NCI-H82 treated with DMSO at 0.1 percent for 48 hours (cell line): ENCODE results near the gene ZNF695.
"Not testable (repeated sequence)": the region's sequence is repeated elsewhere in the genome, so short reads cannot be mapped to it uniquely, and the experiment has no call there.

Experiments used
- DNase-seq: peaks from one replicate; lab custom pipeline; 2025; ENCODE audit not compliant: unreplicated experiment; lab: John Stamatoyannopoulos, UW

ZNF695 gene

DNA sequence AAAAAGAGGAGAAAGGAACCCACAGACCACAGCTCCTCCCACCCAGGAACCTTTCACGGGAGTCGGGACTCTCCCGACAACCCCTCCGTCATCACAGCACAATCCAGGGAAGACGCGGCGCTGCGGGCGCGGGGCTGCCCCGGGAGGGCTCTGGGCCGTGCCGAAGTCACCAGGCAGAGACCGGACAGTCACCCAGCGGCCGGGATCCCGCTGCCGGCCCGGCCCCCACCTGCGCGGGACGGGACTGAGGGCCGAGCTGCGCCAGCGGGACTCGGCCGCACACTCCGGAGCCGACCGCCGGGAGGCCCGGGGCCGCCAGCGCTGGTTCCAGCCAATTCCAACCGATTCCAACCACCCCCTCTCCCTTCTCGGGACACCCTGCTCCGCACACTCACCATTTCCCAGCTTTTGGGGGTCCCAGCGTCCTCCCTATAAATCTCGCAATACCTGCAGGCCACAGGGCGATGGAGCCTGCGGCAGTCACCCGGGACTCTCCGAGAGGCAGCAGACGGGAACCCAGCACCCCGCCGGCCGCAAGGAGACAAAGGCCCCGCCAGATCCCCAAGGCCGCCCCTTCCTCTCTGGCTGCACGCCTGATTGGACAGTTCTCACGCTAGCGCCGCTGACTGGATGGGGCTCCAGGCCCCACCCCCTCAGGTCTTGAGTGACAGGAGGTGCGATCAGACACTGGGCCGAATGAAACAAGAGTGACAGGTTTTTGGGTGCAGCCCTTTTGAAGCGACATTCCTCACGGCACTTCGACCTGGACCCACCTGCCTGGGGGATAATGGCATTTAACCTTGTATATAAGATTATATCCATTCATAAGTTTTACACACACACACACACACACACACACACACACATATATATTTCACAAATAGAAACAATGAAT is at the start of gene ZNF695:
ZNF695 (minus strand) TSS at position 547 of the 895 bp plus-strand sequence; CDS start at position 398, 149 bp downstream.
- DNase-seq, result peak; percentile 98

DNA sequence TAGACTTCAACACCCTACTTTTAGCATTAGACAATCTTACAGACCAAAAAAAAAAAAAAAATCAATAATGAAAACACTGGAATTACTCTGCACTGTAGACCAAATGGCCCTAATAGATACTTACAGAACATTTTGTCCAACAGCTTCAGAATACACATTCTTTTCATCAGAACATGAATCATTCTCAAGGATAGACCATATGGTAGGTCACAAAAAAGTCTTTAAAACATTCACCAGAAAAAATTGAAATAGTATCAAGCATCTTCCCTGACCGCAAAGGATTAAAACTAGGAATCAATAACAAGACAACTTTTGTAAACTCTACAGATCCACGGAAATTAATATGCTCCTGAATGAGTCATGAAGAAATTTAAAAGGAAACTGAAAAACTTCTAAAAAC is 48.2 kb upstream of the ZNF695 start:
- no peak for DNase-seq

DNA sequence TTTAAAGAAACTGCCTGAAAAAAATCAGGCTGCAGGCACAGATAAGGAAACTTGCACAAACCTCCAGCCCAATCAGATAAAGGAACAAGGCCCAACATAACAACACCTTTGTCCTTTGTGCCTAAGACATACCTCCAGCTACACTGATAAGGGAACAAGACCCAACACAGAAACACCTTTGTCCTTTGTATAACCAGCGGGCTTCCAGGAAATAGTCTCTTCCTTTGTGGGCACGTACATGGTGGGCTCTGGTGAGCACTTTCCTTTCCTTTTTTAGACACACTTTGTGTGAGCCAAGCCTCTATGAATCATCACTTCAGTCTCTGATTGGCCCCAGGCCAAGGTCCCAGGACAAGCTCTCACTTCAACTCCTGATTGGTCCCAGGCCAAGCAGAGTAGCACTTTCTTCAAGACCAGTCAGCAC is 47.1 kb upstream of the ZNF695 start:
- no peak for DNase-seq

DNA sequence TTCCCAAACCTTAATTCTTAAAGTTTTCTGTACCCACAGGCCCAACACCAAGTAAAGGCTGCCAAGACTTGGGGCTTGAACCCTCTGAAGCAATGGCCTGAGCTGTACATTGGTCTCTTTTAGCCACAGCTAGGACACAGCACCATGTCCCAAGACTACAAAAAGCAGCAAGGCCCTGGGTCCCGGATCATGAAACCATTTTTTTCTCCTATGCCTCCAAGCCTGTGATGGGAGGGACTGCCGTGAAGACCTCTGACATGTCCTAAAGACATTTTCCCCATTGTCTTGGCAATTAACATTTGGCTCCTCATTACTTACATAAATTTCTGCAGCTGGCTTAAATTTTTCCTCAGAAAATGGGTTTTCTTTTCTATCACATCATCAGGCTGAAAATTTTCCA is 39.8 kb upstream of the ZNF695 start:
- DNase-seq, result no peak

DNA sequence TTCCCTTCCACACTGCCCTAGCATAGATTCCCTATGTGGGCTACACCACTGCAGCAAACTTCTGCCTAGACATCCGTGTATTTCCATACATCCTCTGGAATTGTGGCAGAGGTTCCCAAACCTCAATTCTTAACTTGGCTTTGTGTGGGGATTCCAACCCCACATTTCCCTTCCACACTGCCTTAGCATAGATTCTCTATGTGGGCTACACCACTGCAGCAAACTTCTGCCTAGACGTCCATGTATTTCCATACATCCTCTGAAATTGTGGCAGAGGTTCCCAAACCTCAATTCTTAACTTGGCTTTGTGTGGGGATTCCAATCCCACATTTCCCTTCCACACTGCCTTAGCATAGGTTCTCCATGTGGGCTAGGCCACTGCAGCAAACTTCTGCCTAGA is 39.4 kb upstream of the ZNF695 start:
- DNase-seq, result no peak

DNA sequence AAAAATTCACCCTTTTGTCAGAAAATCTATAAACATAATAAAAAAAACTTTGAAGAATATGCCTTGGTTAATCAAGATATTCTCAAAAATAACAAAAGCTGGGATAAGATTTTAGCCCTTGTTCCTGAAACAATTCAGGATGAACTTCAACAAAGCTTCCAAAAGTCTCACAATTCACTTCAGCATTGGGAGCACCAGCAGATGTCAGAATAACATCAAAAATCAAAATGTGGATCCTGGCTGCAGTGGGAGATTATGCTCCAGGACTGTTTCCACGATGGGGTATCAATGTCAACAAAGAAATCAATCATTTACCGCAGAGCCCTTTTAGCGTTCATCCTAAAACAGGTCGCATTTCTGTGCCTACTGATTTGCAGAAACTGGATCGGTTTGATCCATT is 35.5 kb upstream of the ZNF695 start:
- DNase-seq, result no peak

DNA sequence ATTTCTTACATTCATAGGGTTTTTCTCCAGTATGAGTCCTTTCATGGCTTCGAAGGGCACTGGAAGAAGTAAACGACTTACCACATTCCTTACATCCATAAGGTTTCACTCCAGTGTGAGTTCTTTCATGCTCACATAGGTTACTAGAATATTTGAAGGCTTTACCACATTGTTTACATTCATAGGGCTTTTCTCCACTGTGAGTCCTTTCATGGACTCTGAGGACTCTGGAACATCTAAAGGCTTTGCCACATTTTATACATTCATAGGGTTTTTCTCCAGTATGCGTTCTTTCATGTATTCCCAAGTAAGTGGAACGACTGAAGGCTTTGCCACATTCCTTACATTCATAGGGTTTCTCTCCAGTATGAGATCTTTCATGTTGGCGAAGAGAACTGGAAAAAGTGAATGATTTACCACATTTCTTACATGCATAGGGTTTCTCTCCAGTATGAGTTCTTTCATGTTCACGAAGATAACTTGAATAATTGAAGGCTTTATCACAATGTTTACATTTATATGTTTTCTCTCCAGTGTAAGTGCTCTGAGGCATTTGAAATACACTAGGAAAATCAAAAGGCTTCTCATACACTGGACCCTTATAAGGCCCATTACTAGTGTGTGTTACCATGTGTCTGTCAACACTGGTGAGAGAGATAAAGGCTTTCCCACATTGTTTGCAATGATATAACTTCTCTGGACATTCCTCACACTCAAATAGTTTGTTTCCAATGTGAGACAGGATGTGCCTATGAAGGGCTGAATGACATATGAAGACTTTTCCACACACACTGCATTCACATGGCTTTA is 29.9 kb upstream of the ZNF695 start:
- DNase-seq, result no peak

DNA sequence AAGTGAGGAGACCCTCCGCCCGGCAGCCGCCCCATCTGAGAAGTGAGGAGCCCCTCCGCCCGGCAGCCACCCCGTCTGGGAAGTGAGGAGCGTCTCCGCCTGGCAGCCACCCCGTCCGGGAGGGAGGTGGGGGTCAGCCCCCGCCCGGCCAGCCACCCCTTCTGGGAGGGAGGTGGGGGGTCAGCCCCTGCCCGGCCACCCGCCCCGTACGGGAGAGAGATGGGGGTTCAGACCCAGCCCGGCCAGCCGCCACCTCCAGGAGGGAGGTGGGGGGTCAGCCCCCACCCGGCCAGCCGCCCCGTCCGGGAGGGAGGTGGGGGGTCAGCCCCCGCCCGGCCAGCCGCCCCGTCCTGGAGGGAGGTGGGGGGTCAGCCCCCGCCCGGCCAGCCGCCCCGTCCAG is 24.4 kb upstream of the ZNF695 start:
- DNase-seq, result not testable (repeated sequence)

DNA sequence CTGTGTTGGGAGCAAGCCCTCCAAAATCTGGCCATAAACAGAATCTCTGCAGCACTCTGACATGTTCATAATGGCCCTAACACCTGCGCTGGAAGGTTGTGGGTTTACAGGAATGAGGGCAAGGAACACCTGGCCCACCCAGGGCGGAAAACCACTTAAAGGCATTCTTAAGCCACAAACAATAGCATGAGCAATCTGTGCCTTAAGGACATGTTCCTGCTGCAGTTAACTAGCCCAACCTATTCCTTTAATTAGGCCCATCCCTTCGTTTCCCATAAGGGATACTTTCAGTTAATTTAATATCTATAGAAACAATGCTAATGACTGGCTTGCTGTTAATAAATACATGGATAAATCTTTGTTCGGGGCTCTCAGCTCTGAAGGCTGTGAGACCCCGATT is 16.8 kb upstream of the ZNF695 start:
- not testable (repeated sequence) for DNase-seq

DNA sequence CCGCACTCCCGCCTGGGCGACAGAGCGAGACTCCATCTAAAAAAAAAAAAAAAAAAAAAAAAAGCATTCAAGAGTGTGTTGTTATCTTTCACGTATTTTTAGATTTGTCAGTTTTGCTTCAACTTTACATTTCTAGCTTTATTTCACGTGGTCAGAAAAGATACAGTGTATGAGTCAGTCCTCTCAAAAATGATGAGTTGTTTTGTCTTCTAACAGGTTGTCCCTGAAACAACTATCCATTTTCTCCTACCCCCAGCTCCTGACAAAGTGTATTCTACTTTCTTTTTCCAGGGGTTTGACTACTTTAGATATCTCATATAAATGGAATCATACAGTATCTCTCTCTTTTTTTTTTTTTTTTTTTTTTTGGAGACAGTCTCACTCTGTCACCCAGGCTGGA is 5.5 kb upstream of the ZNF695 start:
- no peak for DNase-seq

DNA sequence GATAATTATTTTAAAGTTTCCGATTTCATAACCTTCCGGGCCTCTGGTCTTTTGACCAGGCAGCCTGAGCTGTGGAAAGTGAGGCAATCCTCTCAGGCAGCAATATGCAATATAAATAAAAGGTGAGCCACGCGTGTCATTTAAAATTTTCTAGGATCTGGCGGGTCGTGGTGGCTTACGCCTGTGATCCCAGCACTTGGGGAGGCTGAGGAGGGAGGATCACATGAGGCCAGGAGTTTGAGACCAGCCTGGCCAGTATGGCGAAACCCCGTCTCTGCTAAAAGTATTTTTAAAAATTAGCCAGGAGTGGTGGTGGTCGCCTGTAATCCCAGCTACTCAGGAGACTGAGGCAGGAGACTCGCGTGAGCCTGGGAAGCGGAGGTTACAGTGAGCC is 546 bp upstream of the ZNF695 start:
- DNase-seq, result no peak

DNA sequence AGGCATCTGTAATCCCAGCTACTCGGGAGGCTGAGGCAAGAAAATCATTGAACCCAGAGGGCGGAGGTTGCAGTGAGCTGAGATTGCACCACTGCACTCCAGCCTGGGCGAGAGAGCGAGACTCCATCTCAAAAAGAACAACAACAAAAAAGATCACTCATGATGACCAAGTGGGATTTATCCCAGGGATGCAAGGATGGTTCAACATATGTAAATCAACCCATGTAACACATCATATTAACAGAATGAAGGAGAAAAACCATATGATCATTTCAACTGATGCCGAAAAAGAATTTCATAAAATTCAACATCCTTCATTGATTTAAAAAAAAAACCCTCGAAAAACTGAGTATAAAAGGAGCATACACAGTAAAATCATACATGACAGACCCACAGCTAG is 3.8 kb downstream of the ZNF695 start:
- not testable (repeated sequence) for DNase-seq

DNA sequence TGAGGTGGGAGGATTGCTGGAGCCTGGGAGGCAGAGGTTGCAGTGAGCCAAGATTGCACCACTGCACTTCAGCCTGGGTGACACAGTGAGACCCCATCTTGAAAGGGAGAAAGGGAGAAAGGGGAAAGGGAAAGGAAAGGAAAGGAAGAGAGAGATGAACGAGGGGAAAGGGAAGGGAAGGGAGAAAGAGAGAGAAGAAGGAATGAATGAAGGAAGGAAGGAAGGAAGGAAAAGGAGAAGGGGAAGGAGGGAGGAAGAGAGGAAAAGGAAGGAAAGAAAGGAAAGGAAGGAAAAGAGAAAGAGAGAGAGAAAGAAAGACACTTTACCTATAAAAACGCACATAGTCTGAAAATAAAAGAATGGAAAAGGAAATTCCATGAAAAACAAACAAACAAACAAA is 18.0 kb downstream of the ZNF695 start:
- DNase-seq, result no peak

DNA sequence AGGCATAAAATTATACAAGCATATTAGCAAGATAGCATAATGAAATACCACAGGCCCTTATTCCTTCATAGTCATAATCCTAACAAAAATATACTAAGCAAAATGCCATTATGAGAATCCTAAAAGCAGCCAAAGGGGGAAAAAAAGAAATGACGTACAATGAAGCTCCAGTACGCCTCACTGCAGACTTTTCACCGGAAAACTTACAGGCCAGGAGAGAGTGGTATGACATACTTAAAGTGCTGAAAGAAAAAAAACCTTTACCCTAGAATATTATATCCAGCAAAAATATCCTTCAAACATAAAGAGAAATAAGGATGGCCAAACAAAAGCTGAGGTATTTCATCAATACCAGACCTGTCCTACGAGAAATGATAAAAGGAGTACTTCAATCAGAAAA is 19.5 kb downstream of the ZNF695 start:
- no peak for DNase-seq

DNA sequence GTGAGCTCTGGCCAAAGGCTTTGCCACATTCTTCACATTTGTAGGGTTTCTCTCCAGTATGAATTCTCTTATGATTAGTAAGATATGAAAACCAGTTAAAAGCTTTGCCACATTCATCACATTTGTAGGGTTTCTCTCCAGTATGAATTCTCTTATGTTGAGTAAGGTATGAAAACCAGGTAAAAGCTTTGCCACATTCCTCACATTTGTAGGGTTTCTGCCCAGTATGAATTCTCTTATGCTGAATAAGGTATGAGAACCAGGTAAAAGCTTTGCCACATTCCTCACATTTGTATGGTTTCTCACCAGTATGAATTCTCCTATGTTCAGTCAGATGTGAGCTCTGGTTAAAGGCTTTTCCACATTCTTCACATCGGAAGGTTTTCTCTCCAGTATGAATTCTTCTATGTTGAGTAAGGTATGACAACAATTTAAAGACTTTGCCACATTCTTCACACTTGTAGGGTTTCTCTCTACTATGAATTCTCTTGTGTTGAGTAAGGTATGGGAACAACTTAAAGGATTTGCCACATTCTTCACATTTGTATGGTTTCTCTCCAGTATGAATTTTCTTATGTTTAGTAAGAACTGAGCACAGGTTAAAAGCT is 20.7 kb downstream of the ZNF695 start:
- no peak for DNase-seq

DNA sequence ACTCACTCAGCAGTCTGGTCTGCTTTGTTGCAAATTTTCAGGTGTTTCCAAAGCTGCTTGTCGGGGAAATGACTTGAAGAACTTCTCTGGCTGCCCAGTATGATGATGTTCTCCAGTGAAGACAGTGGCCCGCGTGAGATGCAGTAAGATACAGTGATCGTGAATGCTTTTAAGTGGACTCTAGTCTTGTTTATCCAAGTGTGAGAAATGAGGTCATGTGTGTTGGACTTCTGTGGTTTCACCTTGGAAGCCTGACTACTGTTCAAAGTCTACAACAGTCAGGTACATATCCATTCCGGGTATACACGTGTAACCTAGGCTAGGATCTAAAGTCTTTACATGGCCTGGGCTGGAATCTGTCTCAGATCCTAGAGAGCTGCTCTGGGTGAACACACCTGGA is 29.1 kb downstream of the ZNF695 start:
- no peak for DNase-seq

DNA sequence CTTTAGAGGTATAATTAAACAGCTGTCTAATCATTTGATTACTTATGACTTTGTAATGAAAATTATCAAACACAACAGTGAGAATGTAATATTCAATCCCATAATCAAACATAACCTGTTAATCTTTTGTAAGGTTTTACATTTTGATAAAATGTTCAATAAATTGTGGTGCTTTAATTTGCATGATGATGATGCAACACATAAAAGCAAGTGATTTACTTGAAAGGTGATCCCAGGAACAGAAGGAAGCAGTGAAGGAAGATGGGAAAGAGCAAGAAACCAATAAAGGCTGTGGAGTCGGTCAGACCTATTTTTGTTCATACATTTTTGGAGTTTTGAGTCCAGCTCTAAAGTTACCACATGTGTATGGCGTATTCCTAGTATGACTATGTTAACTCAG is 29.6 kb downstream of the ZNF695 start:
- no peak for DNase-seq

DNA sequence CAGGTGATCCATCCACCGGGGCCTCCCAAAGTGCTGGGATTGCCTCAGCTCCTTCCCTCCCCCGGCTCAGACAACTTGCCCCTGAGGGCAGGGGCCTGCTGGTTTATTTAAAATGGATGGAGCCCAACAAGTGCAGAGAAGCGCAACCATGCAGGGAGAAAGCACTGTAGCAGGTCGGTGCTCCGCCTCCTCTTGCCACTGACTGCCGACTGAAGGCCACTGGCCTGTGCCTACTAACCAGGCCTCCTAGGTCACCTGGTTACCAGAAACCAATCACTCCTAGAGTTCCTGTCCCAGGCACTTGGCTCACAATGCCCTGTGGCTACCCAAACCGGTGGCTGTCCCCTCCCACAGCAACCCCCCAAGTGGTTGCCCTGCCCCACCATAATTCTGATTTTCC is 35.9 kb downstream of the ZNF695 start:
- DNase-seq, result no peak

DNA sequence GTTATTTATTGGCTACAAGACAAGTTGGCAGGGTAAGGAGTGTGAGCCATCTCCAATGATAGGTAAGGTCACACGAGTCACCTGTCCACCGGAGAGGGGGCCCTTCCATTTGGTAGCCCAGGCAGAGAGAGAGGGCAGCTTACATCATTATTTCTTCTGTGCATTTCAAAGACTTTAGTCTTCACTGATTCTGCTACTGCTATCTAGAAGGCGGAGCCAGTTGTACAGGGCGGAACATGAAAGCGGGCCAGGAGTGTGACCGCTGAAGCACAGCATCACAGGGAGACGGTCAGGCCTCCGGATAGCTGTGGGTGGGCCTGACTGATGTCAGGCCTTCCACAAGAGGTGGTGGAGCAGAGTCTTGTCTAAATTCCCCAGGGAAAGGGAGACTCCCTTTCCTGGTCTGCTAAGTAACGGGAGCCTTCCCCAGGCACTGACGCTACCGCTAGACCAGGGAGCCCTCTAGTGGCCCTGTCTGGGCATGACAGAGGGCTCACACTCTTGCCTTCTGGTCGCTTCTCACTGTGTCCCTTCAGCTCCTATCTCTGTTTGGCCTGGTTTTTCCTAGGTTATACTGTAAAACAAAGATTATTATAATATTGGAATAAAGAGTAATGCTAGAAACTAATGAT is 36.7 kb downstream of the ZNF695 start:
- DNase-seq, result no peak

DNA sequence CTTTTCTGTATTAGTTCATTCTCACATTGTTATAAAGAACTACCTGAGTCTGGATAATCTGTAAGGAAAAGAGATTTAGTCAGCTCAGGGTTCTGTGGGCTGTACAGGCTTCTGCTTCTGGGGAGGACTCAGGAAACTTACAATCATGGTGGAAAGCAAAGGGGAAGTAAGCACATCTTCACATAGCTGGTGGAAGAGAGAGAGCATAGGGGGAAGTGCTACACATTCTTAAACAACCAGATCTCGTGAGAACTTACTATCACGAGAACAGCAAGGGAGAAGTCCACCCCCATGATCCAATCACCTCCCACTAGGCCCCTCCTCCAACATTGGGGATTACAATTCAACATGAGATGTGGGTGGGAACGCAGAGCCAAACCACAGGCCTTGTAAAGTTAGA is 38.2 kb downstream of the ZNF695 start:
- no peak for DNase-seq

DNA sequence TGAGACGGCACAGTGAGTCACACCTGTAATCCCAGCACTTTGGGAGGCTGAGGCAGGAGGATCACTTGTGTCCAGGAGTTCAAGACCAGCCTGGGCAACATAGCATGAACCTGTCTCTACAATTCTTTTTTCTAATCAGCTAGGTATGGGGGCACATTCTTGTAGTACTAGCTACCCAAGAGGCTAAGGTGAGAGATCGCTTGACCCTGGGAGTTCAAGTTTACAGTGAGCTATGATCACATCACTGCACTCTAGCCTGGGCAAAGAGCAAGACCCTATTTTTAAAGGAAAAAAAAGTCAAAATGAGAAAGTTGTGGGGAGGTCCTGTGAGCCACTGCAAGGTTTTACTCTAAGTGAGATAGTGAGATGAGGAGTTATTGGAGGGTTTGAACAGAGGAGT is 41.4 kb downstream of the ZNF695 start:
- no peak for DNase-seq
